ENCODE results near the gene DACH2.

DACH2 gene

DNA sequence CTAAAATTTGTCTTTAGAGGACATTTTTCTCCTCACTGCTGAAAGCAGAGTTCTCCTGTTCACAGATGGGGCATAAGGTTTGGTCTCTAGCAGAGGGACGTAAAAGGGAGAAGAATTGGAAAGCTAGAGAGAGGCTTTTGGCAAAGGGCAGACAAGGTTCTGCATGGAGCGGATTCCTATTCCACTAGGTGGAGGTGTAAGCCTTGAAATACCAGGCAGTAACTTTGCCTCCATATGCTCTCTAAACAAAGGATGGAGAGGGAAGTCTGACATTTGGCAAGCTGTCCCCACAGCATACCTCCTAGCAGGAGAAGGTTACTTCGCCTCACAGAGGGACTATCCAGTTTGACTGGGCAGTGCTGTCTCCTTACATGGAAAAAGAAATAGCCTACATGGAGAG lies 174.7 kb downstream of the DACH2 start:
- Histone ChIP-seq H3K27ac (ENCODE audit: low read length) (no peak overlapping the region), H3K27me3 (ENCODE audit: insufficient read depth, low read length) (no peaks in the 10 kb centered on the region)

DNA sequence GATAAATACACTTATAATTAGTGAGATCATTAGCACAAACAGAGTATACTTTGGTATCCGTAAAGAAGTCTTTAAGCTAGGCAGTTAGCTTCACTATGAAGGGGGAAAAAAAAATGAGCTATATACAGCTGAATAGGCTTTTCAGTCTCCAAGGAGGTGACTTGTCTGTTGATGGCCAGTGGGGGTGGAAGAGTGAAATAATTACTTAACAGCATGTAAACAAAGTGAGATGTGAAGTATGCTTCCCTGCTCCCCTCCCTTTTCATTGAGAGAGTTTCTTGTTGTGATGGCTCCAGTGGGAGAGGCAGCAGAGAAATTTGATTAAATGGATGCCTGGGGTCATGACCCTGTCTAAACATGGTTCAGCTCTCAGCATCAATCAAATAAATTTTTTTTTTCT lies 180.9 kb downstream of the DACH2 start:
- Histone ChIP-seq H3K27me3 (ENCODE audit: insufficient read depth, low read length) (no peaks in the 10 kb centered on the region), H3K4me1 (ENCODE audit: insufficient read depth, low read length) (no peaks in the 10 kb centered on the region), H3K9ac (ENCODE audit: low read depth, low read length) (no peak overlapping the region), H3K4me3 (ENCODE audit: low read length) (no peak overlapping the region), H3K27ac (ENCODE audit: low read length) (no peak overlapping the region), H3K36me3 (ENCODE audit: insufficient read depth, low read depth, low read length) (no peaks in the 10 kb centered on the region), H3K9me3 (ENCODE audit: insufficient read depth, low read depth, low read length) (no peaks in the 10 kb centered on the region)

More for the DNA sequence above, 174.7 kb downstream of the DACH2 start:
- Histone ChIP-seq H3K9ac (ENCODE audit: low read depth, low read length) (no peak overlapping the region), H3K9me3 (ENCODE audit: insufficient read depth, low read depth, low read length) (peaks cover 22% of the 10 kb centered on the region; the same call in 1 of the 2 replicates), H3K4me3 (ENCODE audit: low read length) (no peak overlapping the region), H3K36me3 (ENCODE audit: insufficient read depth, low read depth, low read length) (no peaks in the 10 kb centered on the region), H3K4me1 (ENCODE audit: insufficient read depth, low read length) (no peaks in the 10 kb centered on the region)

GRCh38 chrX:86348669-86349068 lies 200.4 kb downstream of the DACH2 start:
- no peaks in the 10 kb centered on the region for H3K27me3 ChIP-seq (ENCODE audit: insufficient read depth, low read length)
- no peaks in the 10 kb centered on the region for H3K4me1 ChIP-seq (ENCODE audit: insufficient read depth, low read length)
- no peak overlapping the region for H3K9ac ChIP-seq (ENCODE audit: low read depth, low read length)
- H3K27ac ChIP-seq (ENCODE audit: low read length), result no peak overlapping the region
- H3K4me3 ChIP-seq (ENCODE audit: low read length), result no peak overlapping the region
- no peaks in the 10 kb centered on the region for H3K36me3 ChIP-seq (ENCODE audit: insufficient read depth, low read depth, low read length)
- H3K9me3 ChIP-seq (ENCODE audit: insufficient read depth, low read depth, low read length), result no peaks in the 10 kb centered on the region

DNA sequence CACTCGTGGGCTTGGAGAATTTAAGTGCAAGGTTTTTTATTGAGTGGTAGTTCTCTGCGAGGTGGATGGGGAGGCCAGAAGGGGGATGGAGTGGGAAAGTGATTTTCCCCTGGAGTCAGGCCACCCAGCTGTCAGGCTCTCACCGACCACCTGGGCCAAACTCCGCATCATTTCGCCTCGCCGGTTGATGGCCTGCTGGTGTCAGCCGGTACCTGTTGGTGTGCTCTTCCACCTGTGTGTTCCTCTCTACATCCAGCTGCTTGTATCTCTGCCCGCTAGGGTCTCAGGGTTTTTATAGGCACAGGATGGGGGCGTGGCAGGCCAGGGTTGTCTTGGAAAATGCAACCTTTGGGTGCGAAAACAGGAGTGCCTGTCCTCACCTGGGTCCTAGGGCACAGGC lies 200.9 kb downstream of the DACH2 start:
- Histone ChIP-seq H3K36me3 (ENCODE audit: insufficient read depth, low read depth, low read length) (no peaks in the 10 kb centered on the region), H3K27ac (ENCODE audit: low read length) (no peak overlapping the region), H3K27me3 (ENCODE audit: insufficient read depth, low read length) (no peaks in the 10 kb centered on the region), H3K9ac (ENCODE audit: low read depth, low read length) (no peak overlapping the region), H3K9me3 (ENCODE audit: insufficient read depth, low read depth, low read length) (no peaks in the 10 kb centered on the region), H3K4me1 (ENCODE audit: insufficient read depth, low read length) (no peaks in the 10 kb centered on the region), H3K4me3 (ENCODE audit: low read length) (no peak overlapping the region)

GRCh38 chrX:86369847-86370630 lies 221.8 kb downstream of the DACH2 start:
- no peaks in the 10 kb centered on the region for H3K27me3 ChIP-seq (ENCODE audit: insufficient read depth, low read length)
- no peaks in the 10 kb centered on the region for H3K36me3 ChIP-seq (ENCODE audit: insufficient read depth, low read depth, low read length)
- H3K4me3 ChIP-seq (ENCODE audit: low read length), result no peak overlapping the region
- no peak overlapping the region for H3K27ac ChIP-seq (ENCODE audit: low read length)
- no peaks in the 10 kb centered on the region for H3K9me3 ChIP-seq (ENCODE audit: insufficient read depth, low read depth, low read length)
- H3K9ac ChIP-seq (ENCODE audit: low read depth, low read length), result no peak overlapping the region
- H3K4me1 ChIP-seq (ENCODE audit: insufficient read depth, low read length), result no peaks in the 10 kb centered on the region

DNA sequence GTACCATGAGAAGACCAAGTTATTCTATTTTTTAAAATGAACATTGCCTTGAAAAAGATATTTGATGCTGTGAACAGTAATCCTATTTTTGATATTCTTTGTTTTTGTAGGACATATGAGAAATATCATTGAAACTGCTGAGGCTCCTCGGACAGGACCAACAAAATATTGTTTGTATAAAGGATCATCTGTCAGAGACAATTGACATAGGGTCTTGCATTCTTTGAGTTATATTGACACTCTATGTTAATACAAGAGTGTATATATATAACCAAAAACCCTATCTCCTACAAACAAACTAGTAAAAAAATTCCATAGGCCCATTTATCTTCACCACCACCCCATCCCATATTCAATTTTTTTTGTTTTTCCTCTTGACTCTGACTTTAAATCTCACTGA lies 222.7 kb downstream of the DACH2 start:
- Histone ChIP-seq H3K9me3 (ENCODE audit: insufficient read depth, low read depth, low read length) (no peaks in the 10 kb centered on the region), H3K27me3 (ENCODE audit: insufficient read depth, low read length) (no peaks in the 10 kb centered on the region), H3K4me3 (ENCODE audit: low read length) (no peak overlapping the region), H3K4me1 (ENCODE audit: insufficient read depth, low read length) (no peaks in the 10 kb centered on the region), H3K36me3 (ENCODE audit: insufficient read depth, low read depth, low read length) (no peaks in the 10 kb centered on the region), H3K27ac (ENCODE audit: low read length) (no peak overlapping the region), H3K9ac (ENCODE audit: low read depth, low read length) (no peak overlapping the region)

DNA sequence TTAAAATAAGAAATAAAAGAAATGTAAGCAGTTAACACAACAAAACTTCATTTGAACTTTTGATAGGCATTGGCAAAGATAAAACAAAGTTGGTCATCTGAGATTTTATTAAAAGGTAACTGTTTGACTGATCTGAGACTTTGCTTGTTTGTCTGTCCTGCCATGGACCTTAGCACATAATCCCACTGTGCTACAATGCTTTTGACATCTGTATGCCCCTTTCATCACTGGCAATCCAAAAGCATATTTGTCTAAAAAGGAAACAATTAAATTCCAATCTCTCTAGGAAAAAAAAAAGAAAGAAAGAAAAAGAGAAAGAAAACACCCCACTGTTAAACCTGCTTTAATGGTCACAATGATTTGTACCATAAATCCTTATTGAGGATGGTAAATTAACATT lies 231.0 kb downstream of the DACH2 start:
- H3K9me3 ChIP-seq (ENCODE audit: insufficient read depth, low read depth, low read length), result no peaks in the 10 kb centered on the region
- H3K9ac ChIP-seq (ENCODE audit: low read depth, low read length), result no peak overlapping the region
- H3K4me3 ChIP-seq (ENCODE audit: low read length), result no peak overlapping the region
- no peaks in the 10 kb centered on the region for H3K36me3 ChIP-seq (ENCODE audit: insufficient read depth, low read depth, low read length)
- H3K27ac ChIP-seq (ENCODE audit: low read length), result no peak overlapping the region
- H3K4me1 ChIP-seq (ENCODE audit: insufficient read depth, low read length), result no peaks in the 10 kb centered on the region
- H3K27me3 ChIP-seq (ENCODE audit: insufficient read depth, low read length), result no peaks in the 10 kb centered on the region

- no peaks in the 10 kb centered on the region for H3K9me3 ChIP-seq (ENCODE audit: insufficient read depth, low read depth, low read length)
- no peak overlapping the region for H3K4me3 ChIP-seq (ENCODE audit: low read length)
- no peaks in the 10 kb centered on the region for H3K4me1 ChIP-seq (ENCODE audit: insufficient read depth, low read length)
- no peaks in the 10 kb centered on the region for H3K27me3 ChIP-seq (ENCODE audit: insufficient read depth, low read length)
- H3K27ac ChIP-seq (ENCODE audit: low read length), result no peak overlapping the region
- H3K36me3 ChIP-seq (ENCODE audit: insufficient read depth, low read depth, low read length), result no peaks in the 10 kb centered on the region
- H3K9ac ChIP-seq (ENCODE audit: low read depth, low read length), result no peak overlapping the region
Observed at GRCh38 chrX:86383681-86384540, 235.7 kb downstream of the DACH2 start.

DNA sequence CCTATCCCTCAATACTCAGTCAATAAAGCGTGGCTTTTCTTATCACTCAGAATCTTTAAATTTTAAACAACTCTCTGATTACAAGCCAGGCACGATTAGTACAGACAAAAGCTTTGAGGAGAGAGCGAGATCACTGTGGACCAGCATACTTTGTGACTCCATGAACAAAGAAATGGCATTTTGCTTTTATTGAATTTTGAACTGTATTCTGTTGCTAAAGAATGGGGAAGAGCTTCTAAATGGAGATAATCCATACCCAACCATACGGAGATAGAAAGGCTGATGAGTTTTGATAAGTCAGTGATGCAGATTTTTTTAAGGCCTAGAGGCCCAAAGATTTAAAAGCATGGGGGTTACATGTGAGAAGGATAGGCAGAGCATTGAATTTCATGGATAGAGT lies 259.1 kb downstream of the DACH2 start:
- no peaks in the 10 kb centered on the region for H3K9me3 ChIP-seq (ENCODE audit: insufficient read depth, low read depth, low read length)
- no peaks in the 10 kb centered on the region for H3K4me1 ChIP-seq (ENCODE audit: insufficient read depth, low read length)
- H3K9ac ChIP-seq (ENCODE audit: low read depth, low read length), result no peak overlapping the region
- H3K27ac ChIP-seq (ENCODE audit: low read length), result no peak overlapping the region
- H3K27me3 ChIP-seq (ENCODE audit: insufficient read depth, low read length), result no peaks in the 10 kb centered on the region
- no peaks in the 10 kb centered on the region for H3K36me3 ChIP-seq (ENCODE audit: insufficient read depth, low read depth, low read length)
- H3K4me3 ChIP-seq (ENCODE audit: low read length), result no peak overlapping the region

- Histone ChIP-seq H3K36me3 (ENCODE audit: insufficient read depth, low read depth, low read length) (no peaks in the 10 kb centered on the region), H3K27ac (ENCODE audit: low read length) (no peak overlapping the region), H3K9me3 (ENCODE audit: insufficient read depth, low read depth, low read length) (no peaks in the 10 kb centered on the region), H3K4me1 (ENCODE audit: insufficient read depth, low read length) (no peaks in the 10 kb centered on the region), H3K27me3 (ENCODE audit: insufficient read depth, low read length) (no peaks in the 10 kb centered on the region), H3K4me3 (ENCODE audit: low read length) (no peak overlapping the region), H3K9ac (ENCODE audit: low read depth, low read length) (no peak overlapping the region)
Observed at GRCh38 chrX:86421771-86422170, 273.5 kb downstream of the DACH2 start.

- Histone ChIP-seq H3K36me3 (ENCODE audit: insufficient read depth, low read depth, low read length) (no peaks in the 10 kb centered on the region), H3K9ac (ENCODE audit: low read depth, low read length) (no peak overlapping the region), H3K27me3 (ENCODE audit: insufficient read depth, low read length) (no peaks in the 10 kb centered on the region), H3K4me3 (ENCODE audit: low read length) (no peak overlapping the region), H3K9me3 (ENCODE audit: insufficient read depth, low read depth, low read length) (no peaks in the 10 kb centered on the region), H3K4me1 (ENCODE audit: insufficient read depth, low read length) (no peaks in the 10 kb centered on the region), H3K27ac (ENCODE audit: low read length) (no peak overlapping the region)
Observed at GRCh38 chrX:86436116-86436515, 287.9 kb downstream of the DACH2 start.

- Histone ChIP-seq H3K4me3 (ENCODE audit: low read length) (no peak overlapping the region), H3K9ac (ENCODE audit: low read depth, low read length) (no peak overlapping the region), H3K4me1 (ENCODE audit: insufficient read depth, low read length) (no peaks in the 10 kb centered on the region), H3K27me3 (ENCODE audit: insufficient read depth, low read length) (no peaks in the 10 kb centered on the region), H3K36me3 (ENCODE audit: insufficient read depth, low read depth, low read length) (no peaks in the 10 kb centered on the region), H3K27ac (ENCODE audit: low read length) (no peak overlapping the region), H3K9me3 (ENCODE audit: insufficient read depth, low read depth, low read length) (no peaks in the 10 kb centered on the region)
Observed at GRCh38 chrX:86455495-86455894, 307.2 kb downstream of the DACH2 start.

Measured in iPS-20b (cell line).